Limb (tissue), 2 donors: ENCODE data around the gene PREX1.
A peak's percentile ranks its signal among the peaks of the same experiment; 100 is the strongest.

Source experiments
- DNase-seq, 2 donors: peaks; one replicate each; pipeline ENCODE4 v3.0.0-alpha.2; 2016; ENCODE audit errors: extremely low spot score in 2 of 2

The PREX1 gene

GRCh38 chr20:48797275-48797825 lies 30.4 kb downstream of the PREX1 start:
- peak in 1 of 2 donors; percentile 60 for DNase-seq

GRCh38 chr20:48795732-48796131 lies 32.1 kb downstream of the PREX1 start:
- DNase-seq = no peak

- no peak for DNase-seq
These were observed 32.9 kb downstream of the PREX1 start for GRCh38 chr20:48794816-48795457.

GRCh38 chr20:48794360-48794759 lies 33.4 kb downstream of the PREX1 start:
- DNase-seq = peak in 1 of 2 donors; percentile 57

GRCh38 chr20:48793776-48794175 lies 34.0 kb downstream of the PREX1 start:
- DNase-seq = no peak

- DNase-seq = peak in 1 of 2 donors; percentile 55
These were observed 36.1 kb downstream of the PREX1 start for GRCh38 chr20:48791666-48792071.

- DNase-seq = peak in 1 of 2 donors; percentile 56
These were observed 36.8 kb downstream of the PREX1 start for GRCh38 chr20:48791014-48791413.

- DNase-seq = no peak
These were observed 37.3 kb downstream of the PREX1 start for GRCh38 chr20:48790473-48791003.

GRCh38 chr20:48789781-48790472 lies 37.9 kb downstream of the PREX1 start:
- DNase-seq = no peak

- no peak for DNase-seq
These were observed 38.6 kb downstream of the PREX1 start for GRCh38 chr20:48789185-48789668.

- no peak for DNase-seq
These were observed 39.2 kb downstream of the PREX1 start for GRCh38 chr20:48788486-48789072.

GRCh38 chr20:48787861-48788375 lies 39.9 kb downstream of the PREX1 start:
- DNase-seq = no peak

- no peak for DNase-seq
These were observed 40.7 kb downstream of the PREX1 start for GRCh38 chr20:48786951-48787705.

- DNase-seq = no peak
These were observed 42.0 kb downstream of the PREX1 start for GRCh38 chr20:48785801-48786200.

GRCh38 chr20:48785256-48785655 lies 42.5 kb downstream of the PREX1 start:
- no peak for DNase-seq

- DNase-seq = no peak
These were observed 43.5 kb downstream of the PREX1 start for GRCh38 chr20:48784273-48784641.

GRCh38 chr20:48783533-48784272 lies 44.1 kb downstream of the PREX1 start:
- DNase-seq = no peak

- no peak for DNase-seq
These were observed 44.9 kb downstream of the PREX1 start for GRCh38 chr20:48782901-48783308.

GRCh38 chr20:48782053-48782452 lies 45.7 kb downstream of the PREX1 start:
- no peak for DNase-seq

GRCh38 chr20:48781634-48782033 lies 46.2 kb downstream of the PREX1 start:
- DNase-seq = no peak
